HEK293T (cell line): ENCODE results near the gene ZNF48.

ENCODE experiments used
- BHLHE40 ChIP-seq: fragments of 450-650 bp; IDR thresholded peaks from 2 replicates; pipeline ENCODE4 v1.6.1; 2016; ENCODE audit warnings: mild to moderate bottlenecking, moderate library complexity, borderline replicate concordance
- ELF4 ChIP-seq: fragments of 450-650 bp; IDR thresholded peaks from 2 replicates; pipeline ENCODE4 v1.6.1; 2017; ENCODE audit warnings: antibody characterized with exemption
- FOXK2 ChIP-seq: fragments of 450-650 bp; IDR thresholded peaks from 2 replicates; pipeline ENCODE4 v1.6.1; 2016; ENCODE audit warnings: mild to moderate bottlenecking
- FOXM1 ChIP-seq: fragments of 450-650 bp; IDR thresholded peaks from 2 replicates; pipeline ENCODE4 v1.6.1; 2017; ENCODE audit warnings: mild to moderate bottlenecking, borderline replicate concordance
- HDGF ChIP-seq: fragments of 450-650 bp; IDR thresholded peaks from 2 replicates; pipeline ENCODE4 v1.6.1; 2017; ENCODE audit warnings: antibody characterized with exemption, borderline replicate concordance
- LEF1 ChIP-seq: fragments of 450-650 bp; IDR thresholded peaks from 2 replicates; pipeline ENCODE4 v1.6.1; 2017; ENCODE audit warnings: mild to moderate bottlenecking, borderline replicate concordance
- SP1 ChIP-seq: fragments of 450-650 bp; IDR thresholded peaks from 2 replicates; pipeline ENCODE4 v1.6.1; 2017
- SUZ12 ChIP-seq: fragments of 450-650 bp; IDR thresholded peaks from 2 replicates; pipeline ENCODE4 v1.6.1; 2016; ENCODE audit warnings: mild to moderate bottlenecking
- TARDBP ChIP-seq: fragments of 450-650 bp; IDR thresholded peaks from 2 replicates; pipeline ENCODE4 v1.6.1; 2016
- ZNF384 ChIP-seq: fragments of 450-650 bp; IDR thresholded peaks from 2 replicates; pipeline ENCODE4 v1.6.1; 2016

DNA sequence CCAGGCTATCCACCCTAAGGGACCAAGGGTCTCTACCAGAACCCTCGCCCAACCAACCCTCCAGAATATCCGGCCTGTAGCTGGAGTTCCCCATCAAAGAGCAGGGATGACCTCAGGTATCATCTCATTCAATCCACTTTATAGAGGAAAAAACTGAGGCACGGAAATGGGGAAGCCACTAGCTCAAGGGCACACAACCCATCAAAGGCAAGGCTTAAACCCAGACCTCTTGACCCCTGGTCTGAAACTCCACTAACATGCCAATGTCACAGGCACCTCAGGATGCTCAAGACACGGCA, 26.5 kb upstream of the ZNF48 start:
- TF ChIP-seq SP1 = no peak
- TF ChIP-seq TARDBP = no peak
- no peak for TF ChIP-seq BHLHE40
- no peak for TF ChIP-seq FOXM1
- TF ChIP-seq ELF4 = no peak
- TF ChIP-seq FOXK2 = no peak
- no peak for TF ChIP-seq SUZ12
- TF ChIP-seq LEF1 = no peak
- TF ChIP-seq HDGF = no peak
- no peak for TF ChIP-seq ZNF384
